Renal cortical epithelial cell (primary cell): ENCODE results near the gene SYCP2. TPM values are rescaled to one million over a fixed set of nuclear protein-coding genes. Genes with fewer than 3 reads are reported as not detected.
"Not testable (repeated sequence)": the region's sequence is repeated elsewhere in the genome, so short reads cannot be mapped to it uniquely, and the experiment has no call there.

Experiments
- DNase-seq: peaks from one replicate; pipeline ENCODE4 v3.0.0-alpha.2; 2011; ENCODE audit warnings: low read depth
- total RNA-seq: library from RNA; depleted of rRNA; stranded (reverse); fragments of >200 nt; gene quantifications from 2 replicates; pipeline ENCODE4 v1.2.3, GENCODE V29; 2014

SYCP2 gene
- 2.4 and 6.1 TPM in 2 replicates for total RNA-seq

GRCh38 chr20:59933296-59933848, at the start of gene SYCP2:
Gene SYCP2 (minus strand): TSS chr20:59933637. CDS start chr20:59922413, 11,224 bp downstream.
- no peak for DNase-seq

- DNase-seq: no peak
Observed at GRCh38 chr20:59983076-59983475, 49.6 kb upstream of the SYCP2 start.

- no peak for DNase-seq
Observed at GRCh38 chr20:59977086-59977485, 43.6 kb upstream of the SYCP2 start.

GRCh38 chr20:59976156-59976782, 42.8 kb upstream of the SYCP2 start:
- DNase-seq: no peak

- DNase-seq: peak; percentile 42
Observed at GRCh38 chr20:59972037-59972801, 38.8 kb upstream of the SYCP2 start.

- no peak for DNase-seq
Observed at GRCh38 chr20:59971428-59971827, 38.0 kb upstream of the SYCP2 start.

GRCh38 chr20:59966428-59966827, 33.0 kb upstream of the SYCP2 start:
- no peak for DNase-seq

GRCh38 chr20:59962155-59962554, 28.7 kb upstream of the SYCP2 start:
- DNase-seq: no peak

GRCh38 chr20:59961423-59961822, 28.0 kb upstream of the SYCP2 start:
- DNase-seq: no peak

- no peak for DNase-seq
Observed at GRCh38 chr20:59958626-59959025, 25.2 kb upstream of the SYCP2 start.

GRCh38 chr20:59958123-59958522, 24.7 kb upstream of the SYCP2 start, which contains the start of gene CDH26:
Gene CDH26 (plus strand): TSS chr20:59958423. CDS start chr20:59958727, 304 bp downstream.
- no peak for DNase-seq

GRCh38 chr20:59957568-59957967, 24.1 kb upstream of the SYCP2 start:
- not testable (repeated sequence) for DNase-seq

- DNase-seq: peak; percentile 18
Observed at GRCh38 chr20:59955131-59955796, 21.8 kb upstream of the SYCP2 start.

- DNase-seq: no peak
Observed at GRCh38 chr20:59954718-59955117, 21.3 kb upstream of the SYCP2 start.

- DNase-seq: no peak
Observed at GRCh38 chr20:59949911-59950310, 16.5 kb upstream of the SYCP2 start.

- peak; percentile 60 for DNase-seq
Observed at GRCh38 chr20:59948828-59949720, 15.6 kb upstream of the SYCP2 start.

- DNase-seq: no peak
Observed at GRCh38 chr20:59948212-59948611, 14.8 kb upstream of the SYCP2 start.

GRCh38 chr20:59947376-59947775, 13.9 kb upstream of the SYCP2 start:
- DNase-seq: no peak

GRCh38 chr20:59945731-59946130, 12.3 kb upstream of the SYCP2 start:
- DNase-seq: no peak

GRCh38 chr20:59945175-59945574, 11.7 kb upstream of the SYCP2 start:
- no peak for DNase-seq

GRCh38 chr20:59944726-59945125, 11.3 kb upstream of the SYCP2 start:
- no peak for DNase-seq
